PC-9 (cell line): Measurements from ENCODE around the gene ZC3H6.

Source experiments
- CTCF ChIP-seq: fragments of 200-600 bp; sonication (generic); conservative IDR thresholded peaks from 2 replicates; pipeline ENCODE4 v1.6.1; 2017; ENCODE audit warnings: mixed run types, antibody characterized with exemption, mild to moderate bottlenecking, moderate library complexity
- EZH2 ChIP-seq: fragments of 200-600 bp; sonication (generic); IDR thresholded peaks from 2 replicates; pipeline ENCODE4 v1.8.0; 2017; ENCODE audit warnings: antibody characterized with exemption, low read depth

- TF ChIP-seq CTCF (no peak), EZH2 (no peak)
These were observed 68.6 kb downstream of the ZC3H6 start for GRCh38 chr2:112343827-112344585.
